Right lobe of liver (tissue), 6 donors: ENCODE data around the gene P2RY11. TPM values are rescaled to one million over a fixed set of nuclear protein-coding genes. Genes with fewer than 3 reads are reported as not detected.

Experiments
- ATAC-seq, 4 donors: fragments of 200-7000 bp; cut with Tn5 transposase; one replicate each; pipeline ENCODE4 v1.9.1; 2020; ENCODE audit warnings: mild to moderate bottlenecking in 4 of 4, moderate library complexity in 4 of 4
- DNase-seq, 3 donors: peaks; one replicate each; pipeline ENCODE4 v3.0.0-alpha.2; 2020
- H3K27ac ChIP-seq, 3 donors: fragments of 200-600 bp; one replicate each; pipeline ENCODE4 v1.8.0; 2022
- H3K27me3 ChIP-seq, 2 donors: fragments of 200-600 bp; one replicate each; pipeline ENCODE4 v1.8.0; 2022
- H3K36me3 ChIP-seq, 4 donors: fragments of 200-600 bp; sonication (generic) in 1 of 4; one replicate each; pipeline versions ENCODE4 v1.5.1 to v1.8.0; 2017 to 2022; ENCODE audit warnings: control low read depth in 1 of 4
- H3K4me1 ChIP-seq, 4 donors: fragments of 200-600 bp; sonication (generic) in 1 of 4; one replicate each; pipeline versions ENCODE4 v1.5.1 to v1.8.0; 2017 to 2022; ENCODE audit warnings: control low read depth in 1 of 4
- H3K4me3 ChIP-seq, 3 donors: fragments of 200-600 bp; one replicate each; pipeline ENCODE4 v1.8.0; 2022
- H3K9me3 ChIP-seq, 4 donors: fragments of 200-600 bp; sonication (generic) in 1 of 4; one replicate each; pipeline versions ENCODE4 v1.5.1 to v1.8.0; 2017 to 2022; ENCODE audit warnings: control low read depth in 1 of 4
- CTCF ChIP-seq, 4 donors: fragments of 200-600 bp in 3 of 4; fragments of 450-650 bp in 1 of 4; IDR thresholded peaks; one replicate each; pipeline versions ENCODE4 v1.5.1 to v1.8.0; 2016 to 2022; ENCODE audit warnings: antibody characterized with exemption in 4 of 4, mild to moderate bottlenecking in 2 of 4
- POLR2A ChIP-seq: fragments of 450-650 bp; IDR thresholded peaks from one replicate; pipeline ENCODE4 v1.6.1; 2017; ENCODE audit warnings: antibody characterized with exemption, mild to moderate bottlenecking
- WGBS: methylation state at CpG from one replicate; pipeline ENCODE4 v1.1.6; 2018; ENCODE audit warnings: low coverage, low lambda C conversion rate; ENCODE audit not compliant: insufficient coverage; ENCODE audit errors: missing lambda C conversion rate; 5-methylcytosine and 5-hydroxymethylcytosine counted together
- intact Hi-C, 2 donors: fragments of 100-400 bp; cut with DNase I; formaldehyde crosslinking; loops; one replicate each; pipeline versions ENCODE4 v1.11.2 to v1.14.1; 2022
- total RNA-seq, 6 experiments: library from RNA; depleted of rRNA in 2 of 6; stranded (reverse); fragments of >200 nt in 2 of 6; fragmentation: NEBNext Ultra II Directional in 3 of 6; extraction: Animal tissue kit (Norgen Biotek cat#: 25700) in 3 of 6; gene quantifications; one replicate each; pipeline versions ENCODE4 v1.1.0 to v1.2.4, GENCODE V29; 2016 to 2023
- donor health status: DM: no; HTN: yes; CAD: no.
- donor health status: DM: no; HTN: no; CAD: no.
- donor health status: DM: no; HTN: no; CAD: no.
- donor health status: DM: no; HTN: yes; CAD: no.
- donor health status: DM: no; HTN: yes; CAD: no.

The P2RY11 gene
- total RNA-seq, 6 experiments from 2014 or later = 2.9 to 6.8 (median 5.0) TPM

DNA sequence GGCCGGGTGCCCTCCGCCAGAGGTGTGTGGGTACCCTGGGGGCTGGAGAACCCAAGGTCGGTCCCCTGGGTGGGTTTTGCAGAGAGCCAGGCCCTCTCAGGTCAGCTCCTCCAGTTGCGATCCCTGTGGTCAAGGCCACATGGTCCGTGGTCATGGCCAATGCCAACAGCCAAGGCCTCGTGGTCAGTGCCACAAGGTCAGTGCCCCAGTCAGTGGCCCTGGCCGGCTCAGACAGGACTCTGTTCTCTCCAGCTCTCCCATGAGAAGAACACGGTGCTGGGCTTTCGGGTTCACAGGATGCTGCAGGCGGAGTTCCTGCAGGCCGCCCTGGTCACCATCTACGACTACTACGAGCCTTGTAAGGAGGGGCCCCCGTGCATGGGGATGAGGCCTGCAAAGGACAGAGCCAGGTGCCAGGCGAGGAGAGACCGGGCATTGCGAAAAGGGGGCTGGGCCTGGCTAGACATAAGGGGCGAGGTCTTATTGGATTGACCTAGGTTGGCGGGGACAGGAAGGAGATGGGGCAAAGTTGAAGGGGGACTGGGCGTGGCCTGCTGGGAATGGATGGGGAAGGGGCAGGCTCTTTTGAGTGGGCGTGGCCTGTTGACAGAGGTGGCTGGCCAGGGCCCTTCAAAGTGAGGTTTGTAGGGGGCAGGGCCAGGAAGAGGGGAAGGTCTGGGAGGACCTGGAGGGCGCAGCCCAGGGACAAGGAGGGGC lies 40.6 kb upstream of the P2RY11 start:
- no peaks in the 10 kb centered on the region for H3K27me3 ChIP-seq
- H3K27ac ChIP-seq = peak overlapping the region; percentile 57 to 86 (median 58)
- intact Hi-C loops = loop anchor here in 1 of 2 donors (2.0 kb wide), 1 partner anchor 34 kb away; no protein-coding TSS in a partner anchor
- no peak for TF ChIP-seq CTCF (IDR thresholded peaks at IDR 0.05)
- no peak for TF ChIP-seq POLR2A
- no peaks in the 10 kb centered on the region for H3K36me3 ChIP-seq
- DNase-seq = peak; percentile 91 to 97 (median 94)
- peak overlapping the region; percentile 42 to 68 (median 55) for H3K4me3 ChIP-seq
- peaks cover 0 to 41% (median 7%) of the 10 kb centered on the region in 4 donors for H3K4me1 ChIP-seq
- ATAC-seq = peak; percentile 81 to 90 (median 83)
- H3K9me3 ChIP-seq = no peaks in the 10 kb centered on the region
- 12% methylated on average over 11 of the region's 22 CpGs for WGBS

- intact Hi-C loops = no loop called here
- no peak overlapping the region for H3K4me3 ChIP-seq
- H3K36me3 ChIP-seq = no peaks in the 10 kb centered on the region
- H3K9me3 ChIP-seq = no peaks in the 10 kb centered on the region
- ATAC-seq (peak; percentile 3 to 30 (median 12)), DNase-seq (no peak)
- TF ChIP-seq CTCF (IDR thresholded peaks at IDR 0.05) (peak; percentile 47 to 68 (median 56)), POLR2A (no peak)
- H3K27me3 ChIP-seq = no peaks in the 10 kb centered on the region
- no peak overlapping the region for H3K27ac ChIP-seq
- WGBS = 10% methylated on average over 1 of the region's 2 CpGs
- peaks cover 0 to 41% (median 10%) of the 10 kb centered on the region in 4 donors for H3K4me1 ChIP-seq
Measured at GRCh38 chr19:10074153-10074552, 37.3 kb upstream of the P2RY11 start.

GRCh38 chr19:10076535-10076934 lies 35.0 kb upstream of the P2RY11 start:
- H3K27me3 ChIP-seq = no peaks in the 10 kb centered on the region
- no peak for TF ChIP-seq POLR2A
- TF ChIP-seq CTCF (IDR thresholded peaks at IDR 0.05) = no peak
- no peaks in the 10 kb centered on the region for H3K9me3 ChIP-seq
- no peak overlapping the region for H3K4me3 ChIP-seq
- no peak for ATAC-seq
- no peak for DNase-seq
- H3K27ac ChIP-seq = no peak overlapping the region
- peaks cover 0 to 26% (median 3%) of the 10 kb centered on the region in 4 donors for H3K4me1 ChIP-seq
- intact Hi-C loops = no loop called here
- 91% methylated on average over 6 of the region's 6 CpGs for WGBS
- H3K36me3 ChIP-seq = no peaks in the 10 kb centered on the region

GRCh38 chr19:10078329-10078728 lies 33.2 kb upstream of the P2RY11 start:
- intact Hi-C loops = no loop called here
- H3K9me3 ChIP-seq = no peaks in the 10 kb centered on the region
- DNase-seq = no peak
- peak overlapping the region in 1 of 3 donors; percentile 53 for H3K27ac ChIP-seq
- TF ChIP-seq CTCF (IDR thresholded peaks at IDR 0.05) (no peak), POLR2A (no peak)
- ATAC-seq = peak; percentile 34 to 61 (median 51)
- no peaks in the 10 kb centered on the region for H3K36me3 ChIP-seq
- no peak overlapping the region for H3K4me3 ChIP-seq
- WGBS = 45% methylated on average over 8 of the region's 8 CpGs
- H3K4me1 ChIP-seq = peaks cover 0 to 18% (median 3%) of the 10 kb centered on the region in 4 donors
- no peaks in the 10 kb centered on the region for H3K27me3 ChIP-seq
